Measurements from ENCODE around the gene OLA1.

DNA sequence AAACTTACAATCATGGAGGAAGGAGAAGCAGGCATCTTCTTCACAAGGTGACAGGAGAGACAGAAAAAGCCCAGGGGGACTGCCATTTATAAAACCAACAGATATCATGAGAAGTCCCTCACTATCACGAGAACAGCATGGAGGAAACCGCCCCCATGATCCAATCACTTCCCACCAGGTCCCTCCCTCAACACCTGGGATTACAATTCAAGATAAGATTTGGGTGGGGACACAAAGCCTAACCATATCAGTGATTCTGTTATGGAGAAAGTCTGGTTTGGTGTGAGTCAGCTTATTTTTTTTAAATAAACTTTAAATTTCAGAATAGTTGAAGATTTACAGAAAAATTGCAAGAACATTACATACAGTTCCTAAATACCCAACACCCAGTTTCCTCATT, 198.4 kb downstream of the OLA1 start:
- TF ChIP-seq MAX (IDR thresholded peaks at IDR 0.05; ENCODE audit: low read depth) (no peak), TCF12 (IDR thresholded peaks at IDR 0.05) (no peak), MXI1 (IDR thresholded peaks at IDR 0.05; ENCODE audit: low read depth, low read length) (no peak), POLR2AphosphoS5 (IDR thresholded peaks at IDR 0.05; ENCODE audit: low read depth, low read length) (no peak), RAD21 (IDR thresholded peaks at IDR 0.05; ENCODE audit: low read length) (no peak), SIN3A (IDR thresholded peaks at IDR 0.05; ENCODE audit: borderline replicate concordance, low read depth, low read length) (no peak)
- TF ChIP-seq, protein P1, sequence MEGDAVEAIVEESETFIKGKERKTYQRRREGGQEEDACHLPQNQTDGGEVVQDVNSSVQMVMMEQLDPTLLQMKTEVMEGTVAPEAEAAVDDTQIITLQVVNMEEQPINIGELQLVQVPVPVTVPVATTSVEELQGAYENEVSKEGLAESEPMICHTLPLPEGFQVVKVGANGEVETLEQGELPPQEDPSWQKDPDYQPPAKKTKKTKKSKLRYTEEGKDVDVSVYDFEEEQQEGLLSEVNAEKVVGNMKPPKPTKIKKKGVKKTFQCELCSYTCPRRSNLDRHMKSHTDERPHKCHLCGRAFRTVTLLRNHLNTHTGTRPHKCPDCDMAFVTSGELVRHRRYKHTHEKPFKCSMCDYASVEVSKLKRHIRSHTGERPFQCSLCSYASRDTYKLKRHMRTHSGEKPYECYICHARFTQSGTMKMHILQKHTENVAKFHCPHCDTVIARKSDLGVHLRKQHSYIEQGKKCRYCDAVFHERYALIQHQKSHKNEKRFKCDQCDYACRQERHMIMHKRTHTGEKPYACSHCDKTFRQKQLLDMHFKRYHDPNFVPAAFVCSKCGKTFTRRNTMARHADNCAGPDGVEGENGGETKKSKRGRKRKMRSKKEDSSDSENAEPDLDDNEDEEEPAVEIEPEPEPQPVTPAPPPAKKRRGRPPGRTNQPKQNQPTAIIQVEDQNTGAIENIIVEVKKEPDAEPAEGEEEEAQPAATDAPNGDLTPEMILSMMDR (IDR thresholded peaks at IDR 0.05): no peak
- TF ChIP-seq, protein P2, sequence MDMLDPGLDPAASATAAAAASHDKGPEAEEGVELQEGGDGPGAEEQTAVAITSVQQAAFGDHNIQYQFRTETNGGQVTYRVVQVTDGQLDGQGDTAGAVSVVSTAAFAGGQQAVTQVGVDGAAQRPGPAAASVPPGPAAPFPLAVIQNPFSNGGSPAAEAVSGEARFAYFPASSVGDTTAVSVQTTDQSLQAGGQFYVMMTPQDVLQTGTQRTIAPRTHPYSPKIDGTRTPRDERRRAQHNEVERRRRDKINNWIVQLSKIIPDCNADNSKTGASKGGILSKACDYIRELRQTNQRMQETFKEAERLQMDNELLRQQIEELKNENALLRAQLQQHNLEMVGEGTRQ (IDR thresholded peaks at IDR 0.05; ENCODE audit: borderline replicate concordance, low read depth, low read length): no peak
- TF ChIP-seq, protein P3, sequence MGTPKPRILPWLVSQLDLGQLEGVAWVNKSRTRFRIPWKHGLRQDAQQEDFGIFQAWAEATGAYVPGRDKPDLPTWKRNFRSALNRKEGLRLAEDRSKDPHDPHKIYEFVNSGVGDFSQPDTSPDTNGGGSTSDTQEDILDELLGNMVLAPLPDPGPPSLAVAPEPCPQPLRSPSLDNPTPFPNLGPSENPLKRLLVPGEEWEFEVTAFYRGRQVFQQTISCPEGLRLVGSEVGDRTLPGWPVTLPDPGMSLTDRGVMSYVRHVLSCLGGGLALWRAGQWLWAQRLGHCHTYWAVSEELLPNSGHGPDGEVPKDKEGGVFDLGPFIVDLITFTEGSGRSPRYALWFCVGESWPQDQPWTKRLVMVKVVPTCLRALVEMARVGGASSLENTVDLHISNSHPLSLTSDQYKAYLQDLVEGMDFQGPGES (IDR thresholded peaks at IDR 0.05; ENCODE audit: low read depth, low read length): no peak
